ENCODE measurements around the gene GPC1. TPM values are rescaled to one million over a fixed set of nuclear protein-coding genes. Genes with fewer than 3 reads are reported as not detected.

The GPC1 gene
- polyA plus RNA-seq, 1 experiment: 126 TPM

DNA sequence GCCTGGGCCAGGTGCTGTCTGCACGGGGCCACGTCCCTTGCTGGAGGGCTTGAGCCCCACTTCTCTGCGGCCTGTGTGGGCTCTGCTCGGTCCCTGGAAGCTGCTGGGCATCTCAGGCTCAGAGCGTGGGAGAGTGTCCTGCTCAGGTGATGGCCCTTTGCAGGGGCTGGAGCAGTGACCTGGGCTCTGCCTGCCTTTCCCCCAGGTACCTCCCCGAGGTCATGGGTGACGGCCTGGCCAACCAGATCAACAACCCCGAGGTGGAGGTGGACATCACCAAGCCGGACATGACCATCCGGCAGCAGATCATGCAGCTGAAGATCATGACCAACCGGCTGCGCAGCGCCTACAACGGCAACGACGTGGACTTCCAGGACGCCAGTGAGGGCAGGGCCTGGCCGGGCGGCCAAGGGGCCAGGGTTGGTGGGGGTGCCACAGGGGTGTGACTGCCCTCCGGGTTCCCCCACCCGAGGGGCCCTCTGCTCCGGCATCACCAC, 29.9 kb downstream of the GPC1 start:
- ChIA-PET CTCF (no interaction called here), POLR2A (no interaction called here)
- TF ChIP-seq, protein P1, sequence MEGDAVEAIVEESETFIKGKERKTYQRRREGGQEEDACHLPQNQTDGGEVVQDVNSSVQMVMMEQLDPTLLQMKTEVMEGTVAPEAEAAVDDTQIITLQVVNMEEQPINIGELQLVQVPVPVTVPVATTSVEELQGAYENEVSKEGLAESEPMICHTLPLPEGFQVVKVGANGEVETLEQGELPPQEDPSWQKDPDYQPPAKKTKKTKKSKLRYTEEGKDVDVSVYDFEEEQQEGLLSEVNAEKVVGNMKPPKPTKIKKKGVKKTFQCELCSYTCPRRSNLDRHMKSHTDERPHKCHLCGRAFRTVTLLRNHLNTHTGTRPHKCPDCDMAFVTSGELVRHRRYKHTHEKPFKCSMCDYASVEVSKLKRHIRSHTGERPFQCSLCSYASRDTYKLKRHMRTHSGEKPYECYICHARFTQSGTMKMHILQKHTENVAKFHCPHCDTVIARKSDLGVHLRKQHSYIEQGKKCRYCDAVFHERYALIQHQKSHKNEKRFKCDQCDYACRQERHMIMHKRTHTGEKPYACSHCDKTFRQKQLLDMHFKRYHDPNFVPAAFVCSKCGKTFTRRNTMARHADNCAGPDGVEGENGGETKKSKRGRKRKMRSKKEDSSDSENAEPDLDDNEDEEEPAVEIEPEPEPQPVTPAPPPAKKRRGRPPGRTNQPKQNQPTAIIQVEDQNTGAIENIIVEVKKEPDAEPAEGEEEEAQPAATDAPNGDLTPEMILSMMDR (IDR thresholded peaks at IDR 0.05; ENCODE audit: insufficient read depth, low read depth, low read length): no peak
- no peak for DNase-seq (ENCODE audit: low read depth)
- Histone ChIP-seq H3K4me3 (ENCODE audit: low read depth, low read length) (no peak overlapping the region), H3K27me3 (ENCODE audit: control insufficient read depth, insufficient read depth, low read length) (no peaks in the 10 kb centered on the region), H3K36me3 (ENCODE audit: control insufficient read depth, insufficient read depth, low read length) (peaks cover 27% of the 10 kb centered on the region)

DNA sequence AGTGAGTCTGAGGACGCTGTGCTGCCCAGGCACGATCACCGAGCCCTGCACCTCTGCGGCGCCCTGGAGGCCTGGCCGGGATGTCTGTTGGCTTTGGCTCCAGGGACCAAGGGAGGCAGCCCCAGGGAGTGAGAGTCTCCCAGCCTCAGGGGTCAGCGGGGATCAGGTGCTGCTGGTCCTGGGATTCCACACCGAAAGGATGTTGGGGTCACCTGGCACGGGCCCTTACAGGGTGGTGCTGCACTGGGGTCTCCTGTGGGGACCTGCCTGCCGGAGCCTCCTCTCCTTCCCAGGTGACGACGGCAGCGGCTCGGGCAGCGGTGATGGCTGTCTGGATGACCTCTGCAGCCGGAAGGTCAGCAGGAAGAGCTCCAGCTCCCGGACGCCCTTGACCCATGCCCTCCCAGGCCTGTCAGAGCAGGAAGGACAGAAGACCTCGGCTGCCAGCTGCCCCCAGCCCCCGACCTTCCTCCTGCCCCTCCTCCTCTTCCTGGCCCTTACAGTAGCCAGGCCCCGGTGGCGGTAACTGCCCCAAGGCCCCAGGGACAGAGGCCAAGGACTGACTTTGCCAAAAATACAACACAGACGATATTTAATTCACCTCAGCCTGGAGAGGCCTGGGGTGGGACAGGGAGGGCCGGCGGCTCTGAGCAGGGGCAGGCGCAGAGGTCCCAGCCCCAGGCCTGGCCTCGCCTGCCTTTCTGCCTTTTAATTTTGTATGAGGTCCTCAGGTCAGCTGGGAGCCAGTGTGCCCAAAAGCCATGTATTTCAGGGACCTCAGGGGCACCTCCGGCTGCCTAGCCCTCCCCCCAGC, 30.5 kb downstream of the GPC1 start:
- TF ChIP-seq, protein P1 (IDR thresholded peaks at IDR 0.05; ENCODE audit: insufficient read depth, low read depth, low read length): no peak
- CTCF ChIA-PET: no interaction called here
- H3K27me3 ChIP-seq (ENCODE audit: control insufficient read depth, insufficient read depth, low read length): no peaks in the 10 kb centered on the region

DNA sequence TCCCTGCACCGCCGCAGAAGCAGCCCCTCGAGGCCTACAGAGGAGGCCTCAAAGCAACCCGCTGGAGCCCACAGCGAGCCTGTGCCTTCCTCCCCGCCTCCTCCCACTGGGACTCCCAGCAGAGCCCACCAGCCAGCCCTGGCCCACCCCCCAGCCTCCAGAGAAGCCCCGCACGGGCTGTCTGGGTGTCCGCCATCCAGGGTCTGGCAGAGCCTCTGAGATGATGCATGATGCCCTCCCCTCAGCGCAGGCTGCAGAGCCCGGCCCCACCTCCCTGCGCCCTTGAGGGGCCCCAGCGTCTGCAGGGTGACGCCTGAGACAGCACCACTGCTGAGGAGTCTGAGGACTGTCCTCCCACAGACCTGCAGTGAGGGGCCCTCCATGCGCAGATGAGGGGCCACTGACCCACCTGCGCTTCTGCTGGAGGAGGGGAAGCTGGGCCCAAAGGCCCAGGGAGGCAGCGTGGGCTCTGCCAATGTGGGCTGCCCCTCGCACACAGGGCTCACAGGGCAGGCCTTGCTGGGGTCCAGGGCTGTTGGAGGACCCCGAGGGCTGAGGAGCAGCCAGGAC, 31.2 kb downstream of the GPC1 start:
- DNase-seq (ENCODE audit: low read depth): no peak
- Histone ChIP-seq H3K27me3 (ENCODE audit: control insufficient read depth, insufficient read depth, low read length) (no peaks in the 10 kb centered on the region), H3K4me3 (ENCODE audit: low read depth, low read length) (no peak overlapping the region), H3K36me3 (ENCODE audit: control insufficient read depth, insufficient read depth, low read length) (peaks cover 24% of the 10 kb centered on the region)
- ChIA-PET POLR2A (no interaction called here), CTCF (no interaction called here)
- TF ChIP-seq, protein P1 (IDR thresholded peaks at IDR 0.05; ENCODE audit: insufficient read depth, low read depth, low read length): no peak

More for the DNA sequence above, 30.5 kb downstream of the GPC1 start:
- peaks cover 24% of the 10 kb centered on the region for H3K36me3 ChIP-seq (ENCODE audit: control insufficient read depth, insufficient read depth, low read length)
- no peak for DNase-seq (ENCODE audit: low read depth)
- POLR2A ChIA-PET: no interaction called here
- no peak overlapping the region for H3K4me3 ChIP-seq (ENCODE audit: low read depth, low read length)

DNA sequence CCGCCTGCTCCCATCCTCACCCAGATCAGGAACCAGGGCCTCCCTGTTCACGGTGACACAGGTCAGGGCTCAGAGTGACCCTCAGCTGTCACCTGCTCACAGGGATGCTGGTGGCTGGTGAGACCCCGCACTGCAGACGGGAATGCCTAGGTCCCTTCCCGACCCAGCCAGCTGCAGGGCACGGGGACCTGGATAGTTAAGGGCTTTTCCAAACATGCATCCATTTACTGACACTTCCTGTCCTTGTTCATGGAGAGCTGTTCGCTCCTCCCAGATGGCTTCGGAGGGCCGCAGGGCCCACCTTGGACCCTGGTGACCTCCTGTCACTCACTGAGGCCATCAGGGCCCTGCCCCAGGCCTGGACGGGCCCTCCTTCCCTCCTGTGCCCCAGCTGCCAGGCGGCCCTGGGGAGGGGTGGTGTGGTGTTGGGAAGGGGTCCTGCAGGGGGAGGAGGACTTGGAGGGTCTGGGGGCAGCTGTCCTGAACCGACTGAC, 31.7 kb downstream of the GPC1 start:
- ChIA-PET POLR2A (no interaction called here), CTCF (no interaction called here)
- no peak for DNase-seq (ENCODE audit: low read depth)
- Histone ChIP-seq H3K36me3 (ENCODE audit: control insufficient read depth, insufficient read depth, low read length) (peaks cover 21% of the 10 kb centered on the region), H3K27me3 (ENCODE audit: control insufficient read depth, insufficient read depth, low read length) (no peaks in the 10 kb centered on the region), H3K4me3 (ENCODE audit: low read depth, low read length) (no peak overlapping the region)
- TF ChIP-seq, protein P1 (IDR thresholded peaks at IDR 0.05; ENCODE audit: insufficient read depth, low read depth, low read length): no peak

DNA sequence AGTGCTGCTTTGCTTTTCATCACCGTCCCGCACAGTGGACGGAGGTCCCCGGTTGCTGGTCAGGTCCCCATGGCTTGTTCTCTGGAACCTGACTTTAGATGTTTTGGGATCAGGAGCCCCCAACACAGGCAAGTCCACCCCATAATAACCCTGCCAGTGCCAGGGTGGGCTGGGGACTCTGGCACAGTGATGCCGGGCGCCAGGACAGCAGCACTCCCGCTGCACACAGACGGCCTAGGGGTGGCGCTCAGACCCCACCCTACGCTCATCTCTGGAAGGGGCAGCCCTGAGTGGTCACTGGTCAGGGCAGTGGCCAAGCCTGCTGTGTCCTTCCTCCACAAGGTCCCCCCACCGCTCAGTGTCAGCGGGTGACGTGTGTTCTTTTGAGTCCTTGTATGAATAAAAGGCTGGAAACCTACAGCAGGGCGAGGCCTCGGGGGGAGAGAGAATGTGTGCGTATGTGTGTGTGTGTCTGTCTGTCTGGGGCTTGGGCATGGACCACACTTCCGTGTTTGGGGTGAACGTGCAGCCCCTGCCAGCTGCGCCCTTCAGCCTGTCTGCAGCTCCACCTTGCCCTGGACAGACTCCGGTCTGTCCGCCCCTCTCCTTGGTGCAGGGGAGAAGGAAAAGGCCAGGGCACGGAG, 32.3 kb downstream of the GPC1 start:
- CTCF ChIA-PET: no interaction called here
- peaks cover 17% of the 10 kb centered on the region for H3K36me3 ChIP-seq (ENCODE audit: control insufficient read depth, insufficient read depth, low read length)
- H3K4me3 ChIP-seq (ENCODE audit: low read depth, low read length): no peak overlapping the region
- DNase-seq (ENCODE audit: low read depth): no peak
- POLR2A ChIA-PET: no interaction called here
- TF ChIP-seq, protein P1 (IDR thresholded peaks at IDR 0.05; ENCODE audit: insufficient read depth, low read depth, low read length): no peak
- no peaks in the 10 kb centered on the region for H3K27me3 ChIP-seq (ENCODE audit: control insufficient read depth, insufficient read depth, low read length)

All from BJ (cell line).